Right cardiac atrium (tissue), 5 donors: ENCODE results near the gene CASTOR1. TPM values are rescaled to one million over a fixed set of nuclear protein-coding genes. Genes with fewer than 3 reads are reported as not detected.
"Not testable (repeated sequence)": the region's sequence is repeated elsewhere in the genome, so short reads cannot be mapped to it uniquely, and the experiment has no call there.

Source experiments
- ATAC-seq, 2 donors: fragments of 200-7000 bp; cut with Tn5 transposase; one replicate each; pipeline versions ENCODE4 v1.8.0 to v1.9.1; 2020; ENCODE audit warnings: moderate library complexity in 2 of 2, mild to moderate bottlenecking in 1 of 2
- DNase-seq, 3 donors: peaks; one replicate each; pipeline ENCODE4 v3.0.0-alpha.2; 2020
- H3K27ac ChIP-seq: one replicate; pipeline ENCODE4 v1.5.1; 2013; ENCODE audit warnings: mild to moderate bottlenecking, low read length, control low read depth, moderate library complexity
- H3K27me3 ChIP-seq: one replicate; pipeline ENCODE4 v1.6.1; 2013; ENCODE audit not compliant: control insufficient read depth, insufficient read depth
- H3K4me1 ChIP-seq: one replicate; pipeline ENCODE4 v1.6.1; 2013; ENCODE audit warnings: low read length; ENCODE audit not compliant: control insufficient read depth, insufficient read depth
- H3K4me3 ChIP-seq: one replicate; pipeline ENCODE4 v1.5.1; 2013; ENCODE audit warnings: low read length, control low read depth
- H3K9me3 ChIP-seq: one replicate; pipeline ENCODE4 v1.6.1; 2013; ENCODE audit warnings: low read length; ENCODE audit not compliant: control insufficient read depth
- WGBS: extraction: QIAGEN DNeasy Blood & Tissue Kit; methylation state at CpG from one replicate; pipeline ENCODE4 v1.1.7; 2013; 5-methylcytosine and 5-hydroxymethylcytosine counted together
- intact Hi-C, 4 donors: fragments of 100-400 bp; cut with DNase I; formaldehyde crosslinking; loops; one replicate each; pipeline versions ENCODE4 v1.11.0 to v1.14.0; 2022 to 2023
- long read RNA-seq, 4 donors: library from polyadenylated mRNA; unstranded; transcript quantifications; one replicate each; pipeline ENCODE4 v2.0.0, GENCODE V29; 2020 to 2021
- polyA plus RNA-seq: library from polyadenylated mRNA; stranded (reverse); fragments of 200-250 nt; gene quantifications from one replicate; pipeline ENCODE4 v1.2.3, GENCODE V29; 2013
- total RNA-seq, 4 donors: library from RNA; stranded (reverse); fragmentation: NEBNext Ultra II Directional; extraction: Animal tissue kit (Norgen Biotek cat#: 25700); gene quantifications; one replicate each; pipeline ENCODE4 v1.2.1, GENCODE V29; 2021
- donor health status: healthy with polysubstance abuse.
- donor health status: DM: no; HTN: yes; CAD: no.
- donor health status: DM: no; HTN: no; CAD: no.
- donor health status: DM: no; HTN: yes; CAD: no; lungs with severe emphysema.
- donor health status: DM: yes; HTN: yes; CAD: no.

CASTOR1 gene
- total RNA-seq (1 to 10 TPM; 7.0 to 9.0 (median 7.4) TPM), polyA plus RNA-seq (6.4 TPM)
- long read RNA-seq, donor 1, transcript CASTOR1-202 (9 exons, 1,623 nt): major isoform, 21 of 28 reads
- long read RNA-seq, donor 1, partial matches to known transcripts: 0 of 28 reads
- long read RNA-seq, donor 1, other reads (novel, unspliced or antisense): 4 of 28 reads
- long read RNA-seq, donor 2, partial matches to known transcripts: 0 of 2 reads
- long read RNA-seq, donor 2, other reads (novel, unspliced or antisense): 1 of 2 reads
- long read RNA-seq, donor 3, transcript CASTOR1-202 (9 exons, 1,623 nt): major isoform, 17 of 31 reads
- long read RNA-seq, donor 3, partial matches to known transcripts: 0 of 31 reads
- long read RNA-seq, donor 3, other reads (novel, unspliced or antisense): 10 of 31 reads
- long read RNA-seq, donor 4, transcript CASTOR1-202 (9 exons, 1,623 nt): major isoform, 6 of 18 reads
- long read RNA-seq, donor 4, partial matches to known transcripts: 0 of 18 reads
- long read RNA-seq, donor 4, other reads (novel, unspliced or antisense): 11 of 18 reads

- under 1% methylated on average over 85 of the region's 85 CpGs for WGBS
- DNase-seq (peak; percentile 99 to 100 (median 99)), ATAC-seq (peak; percentile 87 to 91)
- Histone ChIP-seq H3K4me3 (peak within 1 kb of the TSS; percentile 75), H3K9me3 (no peaks in the 10 kb centered on the region), H3K27ac (peak within 1 kb of the TSS; percentile 97), H3K27me3 (no peaks in the 10 kb centered on the region), H3K4me1 (peaks cover 14% of the 10 kb centered on the region)
- intact Hi-C loops: loop anchor here (5.0 kb wide), 3 partner anchors 38 to 98 kb away; partner anchors contain the start of genes RNF215 (in 3 of the 4), CCDC157 (in 1 of the 4), SF3A1 (in 1 of the 4) and TBC1D10A (in 1 of the 4)
Observed at GRCh38 chr22:30289141-30289979, at the start of gene CASTOR1. TSS of gene CASTOR1 (minus strand) at chr22:30289505. CDS start at chr22:30289497, 8 bp downstream.

- ATAC-seq (no peak), DNase-seq (no peak)
- no peaks in the 10 kb centered on the region for H3K9me3 ChIP-seq
- H3K27me3 ChIP-seq: no peaks in the 10 kb centered on the region
- 94% methylated on average over 7 of the region's 7 CpGs for WGBS
- intact Hi-C loops: no loop called here
- no peak overlapping the region for H3K4me3 ChIP-seq
- peaks cover 4% of the 10 kb centered on the region for H3K4me1 ChIP-seq
- no peak overlapping the region for H3K27ac ChIP-seq
Observed at GRCh38 chr22:30338802-30339201, 49.5 kb upstream of the CASTOR1 start.

- H3K4me3 ChIP-seq, DNase-seq, ATAC-seq, H3K4me1 ChIP-seq, H3K9me3 ChIP-seq, intact Hi-C loops, H3K27ac ChIP-seq, H3K27me3 ChIP-seq: not testable (repeated sequence)
- WGBS: 77% methylated on average over 9 of the region's 9 CpGs
Observed at GRCh38 chr22:30338341-30338740, 49.0 kb upstream of the CASTOR1 start.

GRCh38 chr22:30337461-30337778, 48.1 kb upstream of the CASTOR1 start:
- H3K9me3 ChIP-seq: no peaks in the 10 kb centered on the region
- WGBS: 73% methylated on average over 8 of the region's 8 CpGs
- peak overlapping the region; percentile 66 for H3K27ac ChIP-seq
- intact Hi-C loops: no loop called here
- H3K4me1 ChIP-seq: peaks cover 4% of the 10 kb centered on the region
- no peak overlapping the region for H3K4me3 ChIP-seq
- DNase-seq (no peak), ATAC-seq (peak in 1 of 2 donors; percentile 1)
- no peaks in the 10 kb centered on the region for H3K27me3 ChIP-seq

- Histone ChIP-seq H3K27me3 (no peaks in the 10 kb centered on the region), H3K4me3 (no peak overlapping the region), H3K9me3 (no peaks in the 10 kb centered on the region), H3K27ac (peak overlapping the region; percentile 32), H3K4me1 (peaks cover 4% of the 10 kb centered on the region)
- peak; percentile 66 to 81 for ATAC-seq
- WGBS: 91% methylated on average over 4 of the region's 4 CpGs
- DNase-seq: peak; percentile 58 to 86 (median 85)
- intact Hi-C loops: no loop called here
Observed at GRCh38 chr22:30336752-30337460, 47.6 kb upstream of the CASTOR1 start.

- Histone ChIP-seq H3K4me3 (no peak overlapping the region), H3K4me1 (peaks cover 4% of the 10 kb centered on the region), H3K27ac (no peak overlapping the region), H3K9me3 (no peaks in the 10 kb centered on the region), H3K27me3 (no peaks in the 10 kb centered on the region)
- ATAC-seq (no peak), DNase-seq (no peak)
- WGBS: 100% methylated on average over 1 of the region's 1 CpG
- intact Hi-C loops: no loop called here
Observed at GRCh38 chr22:30335236-30335635, 45.9 kb upstream of the CASTOR1 start.

- 92% methylated on average over 4 of the region's 4 CpGs for WGBS
- Histone ChIP-seq H3K4me1 (peaks cover 4% of the 10 kb centered on the region), H3K27ac (no peak overlapping the region), H3K9me3 (no peaks in the 10 kb centered on the region), H3K27me3 (no peaks in the 10 kb centered on the region), H3K4me3 (no peak overlapping the region)
- intact Hi-C loops: loop anchor here in 1 of 4 donors (5.0 kb wide), 1 partner anchor 42 kb away; no protein-coding TSS in a partner anchor
- no peak for ATAC-seq
- DNase-seq: no peak
Observed at GRCh38 chr22:30334646-30335045, 45.3 kb upstream of the CASTOR1 start.

- DNase-seq (no peak), ATAC-seq (no peak)
- no peak overlapping the region for H3K27ac ChIP-seq
- no peaks in the 10 kb centered on the region for H3K27me3 ChIP-seq
- H3K9me3 ChIP-seq: no peaks in the 10 kb centered on the region
- H3K4me1 ChIP-seq: peaks cover 4% of the 10 kb centered on the region
- 88% methylated on average over 3 of the region's 3 CpGs for WGBS
- intact Hi-C loops: loop anchor here in 1 of 4 donors (5.0 kb wide), 1 partner anchor 41 kb away; no protein-coding TSS in a partner anchor
- H3K4me3 ChIP-seq: no peak overlapping the region
Observed at GRCh38 chr22:30333707-30334087, 44.4 kb upstream of the CASTOR1 start.

- no peak overlapping the region for H3K4me3 ChIP-seq
- no peak for ATAC-seq
- no peaks in the 10 kb centered on the region for H3K27me3 ChIP-seq
- no peak overlapping the region for H3K27ac ChIP-seq
- 81% methylated on average over 2 of the region's 2 CpGs for WGBS
- H3K4me1 ChIP-seq: peaks cover 4% of the 10 kb centered on the region
- intact Hi-C loops: loop anchor here in 1 of 4 donors (5.0 kb wide), 1 partner anchor 41 kb away; no protein-coding TSS in a partner anchor
- H3K9me3 ChIP-seq: no peaks in the 10 kb centered on the region
- DNase-seq: no peak
Observed at GRCh38 chr22:30332994-30333706, 43.8 kb upstream of the CASTOR1 start.

GRCh38 chr22:30332551-30332950, 43.2 kb upstream of the CASTOR1 start:
- Histone ChIP-seq H3K9me3 (no peaks in the 10 kb centered on the region), H3K27me3 (no peaks in the 10 kb centered on the region), H3K27ac (no peak overlapping the region), H3K4me3 (no peak overlapping the region), H3K4me1 (peaks cover 4% of the 10 kb centered on the region)
- intact Hi-C loops: loop anchor here in 1 of 4 donors (5.0 kb wide), 1 partner anchor 40 kb away; no protein-coding TSS in a partner anchor
- no peak for DNase-seq
- 76% methylated on average over 5 of the region's 5 CpGs for WGBS
- ATAC-seq: no peak
